Esophagus (tissue), 2 donors: ENCODE results near the gene AIG1. TPM values are rescaled to one million over a fixed set of nuclear protein-coding genes. Genes with fewer than 3 reads are reported as not detected.

ENCODE experiments used
- H3K27ac ChIP-seq, 2 donors: one replicate each; pipeline ENCODE4 v1.5.1; 2013; ENCODE audit warnings: low read depth in 2 of 2, mild to moderate bottlenecking in 2 of 2, inconsistent platforms in 1 of 2, low read length in 1 of 2, moderate library complexity in 1 of 2
- H3K27me3 ChIP-seq, 2 donors: one replicate each; pipeline ENCODE4 v1.6.1; 2013; ENCODE audit warnings: low read length in 2 of 2, control low read depth in 1 of 2, mild to moderate bottlenecking in 1 of 2; ENCODE audit not compliant: insufficient read depth in 2 of 2, control insufficient read depth in 1 of 2
- H3K36me3 ChIP-seq, 2 donors: one replicate each; pipeline ENCODE4 v1.6.1; 2013; ENCODE audit warnings: low read length in 1 of 2; ENCODE audit not compliant: control insufficient read depth in 2 of 2, insufficient read depth in 2 of 2
- H3K4me1 ChIP-seq, 2 donors: one replicate each; pipeline ENCODE4 v1.6.1; 2013; ENCODE audit warnings: low read length in 1 of 2; ENCODE audit not compliant: control insufficient read depth in 2 of 2, insufficient read depth in 2 of 2
- H3K4me3 ChIP-seq, 2 donors: one replicate each; pipeline ENCODE4 v1.5.1; 2013; ENCODE audit warnings: low read length in 2 of 2, mild to moderate bottlenecking in 2 of 2, low read depth in 1 of 2, moderate library complexity in 1 of 2
- H3K9me3 ChIP-seq, 2 donors: one replicate each; pipeline ENCODE4 v1.6.1; 2013; ENCODE audit warnings: mild to moderate bottlenecking in 2 of 2, low read depth in 1 of 2, low read length in 1 of 2, moderate library complexity in 1 of 2; ENCODE audit not compliant: control insufficient read depth in 2 of 2, insufficient read depth in 1 of 2
- WGBS, 2 donors: extraction: QIAGEN DNeasy Blood & Tissue Kit; methylation state at CpG; one replicate each; pipeline ENCODE4 v1.1.7; 2013; 5-methylcytosine and 5-hydroxymethylcytosine counted together
- polyA plus RNA-seq, 2 donors: library from polyadenylated mRNA; stranded (reverse); fragments of 200-250 nt; gene quantifications; one replicate each; pipeline ENCODE4 v1.2.3, GENCODE V29; 2013
- donor health status: healthy with polysubstance abuse.
- donor health status: Bipolar disorder and iron deficiency.

The AIG1 gene
- polyA plus RNA-seq, 2 donors = 28.5 to 44.6 TPM

DNA sequence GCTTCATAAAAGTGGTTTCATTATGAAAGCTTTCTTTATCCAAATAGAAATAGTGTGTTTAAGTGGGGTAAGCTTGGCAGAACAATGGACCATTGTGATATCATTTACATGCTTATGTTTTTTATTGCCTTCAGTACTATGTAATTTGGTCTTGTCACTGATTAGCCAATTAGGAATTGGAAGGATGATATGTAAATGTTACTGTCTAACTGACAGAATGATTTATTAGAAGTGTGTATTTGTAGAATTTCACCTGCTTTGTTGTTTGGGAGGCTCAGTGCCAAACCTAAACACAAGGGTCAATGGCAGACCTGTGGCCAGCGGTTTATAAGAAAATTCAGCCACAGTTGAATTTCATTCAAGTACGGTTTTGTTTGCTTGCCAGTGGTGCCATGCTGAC, 39.0 kb downstream of the AIG1 start:
- H3K4me1 ChIP-seq = no peaks in the 10 kb centered on the region
- no peak overlapping the region for H3K27ac ChIP-seq
- no peaks in the 10 kb centered on the region for H3K36me3 ChIP-seq
- 88 to 97% methylated on average over 2 of the region's 2 CpGs for WGBS, 2 donors
- H3K9me3 ChIP-seq = no peaks in the 10 kb centered on the region
- no peaks in the 10 kb centered on the region for H3K27me3 ChIP-seq
- H3K4me3 ChIP-seq = no peak overlapping the region

DNA sequence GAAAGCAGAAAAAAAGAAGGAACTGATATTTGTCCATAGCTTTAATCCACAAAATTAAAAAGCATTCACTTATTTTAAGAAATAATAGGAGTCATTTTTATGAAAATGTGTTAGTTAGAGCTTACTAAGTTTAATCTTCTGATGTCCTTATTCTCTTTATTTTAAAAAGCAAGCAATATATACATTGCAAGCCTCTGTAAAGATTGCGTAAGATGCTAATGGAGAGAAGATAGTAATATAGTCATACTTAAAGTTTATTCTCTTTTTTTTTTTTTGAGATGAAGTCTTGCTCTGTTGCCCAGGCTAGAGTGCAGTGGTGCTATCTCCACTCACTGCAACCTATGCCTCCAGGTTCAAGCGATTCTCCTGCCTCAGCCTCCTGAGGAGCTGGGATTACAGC, 39.7 kb downstream of the AIG1 start:
- H3K9me3 ChIP-seq = no peaks in the 10 kb centered on the region
- no peaks in the 10 kb centered on the region for H3K4me1 ChIP-seq
- no peak overlapping the region for H3K4me3 ChIP-seq
- no peaks in the 10 kb centered on the region for H3K27me3 ChIP-seq
- no peaks in the 10 kb centered on the region for H3K36me3 ChIP-seq
- H3K27ac ChIP-seq = no peak overlapping the region
- 95 to 99% methylated on average over 2 of the region's 2 CpGs for WGBS, 2 donors

DNA sequence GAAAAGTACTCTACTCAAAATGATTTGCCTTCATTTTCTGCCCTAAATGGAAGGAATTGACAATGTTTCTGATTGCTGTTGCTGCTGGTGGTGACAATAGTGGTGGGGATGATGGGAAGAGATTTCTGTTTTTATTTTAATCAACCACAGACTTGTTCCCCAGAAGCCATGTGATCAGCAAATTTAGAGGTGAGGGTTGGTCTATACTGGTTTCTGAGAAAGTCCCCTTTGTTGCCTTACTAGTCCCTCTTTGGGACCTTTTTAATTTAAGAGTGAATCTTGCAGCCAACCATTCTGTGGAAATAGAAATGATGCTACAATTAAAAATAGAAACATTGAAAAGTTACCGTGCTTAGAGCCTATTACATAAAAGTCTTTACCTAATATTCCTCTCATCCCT, 43.2 kb downstream of the AIG1 start:
- Histone ChIP-seq H3K4me1 (no peaks in the 10 kb centered on the region), H3K36me3 (no peaks in the 10 kb centered on the region), H3K27ac (no peak overlapping the region), H3K9me3 (no peaks in the 10 kb centered on the region), H3K27me3 (no peaks in the 10 kb centered on the region), H3K4me3 (no peak overlapping the region)
- whole genome bisulfite sequencing, 2 donors = 77 to 85% methylated on average over 1 of the region's 1 CpG

DNA sequence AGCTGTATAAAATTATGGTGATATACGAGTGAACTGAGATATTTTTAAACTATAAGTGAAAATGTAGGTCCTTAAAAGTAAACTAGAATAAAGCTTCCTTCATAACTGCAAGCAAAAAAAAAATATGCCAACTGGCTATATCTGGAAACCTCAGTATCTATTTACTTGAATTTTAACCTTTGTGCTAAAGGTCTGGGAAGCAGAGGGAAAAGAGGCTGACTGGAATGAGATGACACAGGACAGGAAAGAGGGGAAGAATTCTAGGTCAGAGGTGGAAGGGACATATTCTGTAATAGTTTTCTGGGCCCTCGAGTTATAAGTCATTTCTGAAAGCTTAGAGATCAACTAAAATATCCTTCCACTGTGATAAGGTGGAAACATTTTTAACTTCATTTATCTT, 46.8 kb downstream of the AIG1 start:
- WGBS, 2 donors = 67 to 74% methylated on average over 2 of the region's 2 CpGs
- H3K9me3 ChIP-seq = no peaks in the 10 kb centered on the region
- H3K4me1 ChIP-seq = no peaks in the 10 kb centered on the region
- no peak overlapping the region for H3K4me3 ChIP-seq
- no peaks in the 10 kb centered on the region for H3K27me3 ChIP-seq
- H3K36me3 ChIP-seq = no peaks in the 10 kb centered on the region
- no peak overlapping the region for H3K27ac ChIP-seq

DNA sequence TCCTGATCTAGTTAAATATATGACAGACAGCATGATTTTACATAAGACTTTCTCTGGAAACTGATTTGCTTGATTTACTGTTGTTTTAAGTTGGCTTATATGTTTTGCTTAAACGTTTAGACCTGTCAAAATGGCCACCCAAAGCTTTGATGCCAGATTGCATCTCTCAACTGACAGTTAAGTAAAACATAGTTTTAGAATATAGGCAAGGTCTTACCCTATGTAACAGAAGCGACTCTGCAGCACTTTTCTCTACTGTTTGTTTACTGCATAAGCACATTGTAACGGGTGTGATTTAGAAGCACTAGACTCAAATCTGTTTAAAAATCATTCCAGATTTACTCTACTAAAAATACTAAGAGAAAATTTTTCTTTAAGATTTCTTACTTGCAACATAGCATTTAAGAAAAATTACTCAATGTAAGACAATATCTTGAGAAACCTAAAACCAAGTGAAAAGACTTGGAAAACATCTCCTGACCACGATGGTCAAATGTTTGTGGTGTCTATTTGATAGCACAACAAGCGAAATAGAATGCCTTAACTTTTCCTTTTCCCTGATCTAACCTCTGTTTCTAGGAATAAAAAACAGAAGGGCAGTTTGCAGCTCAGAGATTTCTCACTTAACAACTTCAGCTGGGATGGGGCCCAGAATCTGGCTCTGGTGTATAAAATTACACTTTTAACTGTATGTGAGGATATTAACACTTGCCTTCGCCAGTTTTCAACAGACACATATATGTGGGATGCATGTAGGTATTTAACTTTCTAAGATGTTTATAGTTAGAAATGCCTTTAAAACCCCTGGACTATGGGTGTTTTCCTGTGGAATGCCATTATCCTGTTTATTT, 47.4 kb downstream of the AIG1 start:
- H3K27me3 ChIP-seq = no peaks in the 10 kb centered on the region
- H3K9me3 ChIP-seq = no peaks in the 10 kb centered on the region
- no peaks in the 10 kb centered on the region for H3K36me3 ChIP-seq
- no peaks in the 10 kb centered on the region for H3K4me1 ChIP-seq
- whole genome bisulfite sequencing, 2 donors = 74 to 75% methylated on average over 6 of the region's 6 CpGs
- H3K4me3 ChIP-seq = no peak overlapping the region
- no peak overlapping the region for H3K27ac ChIP-seq

DNA sequence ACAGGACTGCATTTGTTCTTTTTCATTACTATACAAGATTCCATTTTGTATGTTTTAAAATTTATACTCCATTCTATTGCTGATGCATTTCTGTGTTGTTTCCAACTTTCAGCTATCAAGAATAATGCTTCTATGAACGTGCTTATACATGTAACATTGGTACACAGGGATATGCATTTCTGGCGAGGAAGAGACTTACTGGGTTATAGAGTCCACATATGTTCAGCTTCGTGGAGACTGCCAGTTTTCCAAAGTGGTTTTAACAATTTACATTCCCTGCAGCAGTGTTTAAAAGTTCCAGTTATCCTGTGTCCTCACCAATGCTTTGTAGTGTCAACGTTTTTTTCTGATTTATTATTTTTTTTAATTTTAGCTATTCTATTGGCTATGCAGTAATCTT, 48.5 kb downstream of the AIG1 start:
- Histone ChIP-seq H3K27me3 (no peaks in the 10 kb centered on the region), H3K4me3 (no peak overlapping the region), H3K4me1 (no peaks in the 10 kb centered on the region), H3K36me3 (no peaks in the 10 kb centered on the region), H3K9me3 (no peaks in the 10 kb centered on the region), H3K27ac (no peak overlapping the region)
- WGBS, 2 donors = 55 to 72% methylated on average over 4 of the region's 4 CpGs

DNA sequence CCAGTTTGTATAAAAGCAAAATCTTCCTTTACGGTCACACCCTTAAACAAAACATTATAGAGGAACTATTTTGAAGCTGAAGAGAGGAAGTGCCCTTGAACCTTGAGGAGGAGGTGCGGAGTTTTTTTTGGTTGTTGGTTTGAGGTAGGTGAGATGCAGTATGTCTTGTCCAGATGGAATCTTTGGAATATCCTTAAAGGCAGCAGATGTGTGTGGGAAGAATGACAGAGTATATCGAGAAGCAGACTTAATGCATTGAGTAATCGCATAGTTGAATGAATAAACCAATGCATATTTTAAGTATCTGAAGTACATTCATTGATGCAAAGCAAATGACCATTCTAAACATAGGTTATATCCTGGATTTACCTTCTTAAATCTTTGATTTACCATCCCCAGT, 49.9 kb downstream of the AIG1 start:
- no peaks in the 10 kb centered on the region for H3K27me3 ChIP-seq
- no peaks in the 10 kb centered on the region for H3K9me3 ChIP-seq
- H3K4me1 ChIP-seq = no peaks in the 10 kb centered on the region
- 89 to 90% methylated on average over 4 of the region's 4 CpGs for WGBS, 2 donors
- no peaks in the 10 kb centered on the region for H3K36me3 ChIP-seq
- H3K27ac ChIP-seq = no peak overlapping the region
- no peak overlapping the region for H3K4me3 ChIP-seq

DNA sequence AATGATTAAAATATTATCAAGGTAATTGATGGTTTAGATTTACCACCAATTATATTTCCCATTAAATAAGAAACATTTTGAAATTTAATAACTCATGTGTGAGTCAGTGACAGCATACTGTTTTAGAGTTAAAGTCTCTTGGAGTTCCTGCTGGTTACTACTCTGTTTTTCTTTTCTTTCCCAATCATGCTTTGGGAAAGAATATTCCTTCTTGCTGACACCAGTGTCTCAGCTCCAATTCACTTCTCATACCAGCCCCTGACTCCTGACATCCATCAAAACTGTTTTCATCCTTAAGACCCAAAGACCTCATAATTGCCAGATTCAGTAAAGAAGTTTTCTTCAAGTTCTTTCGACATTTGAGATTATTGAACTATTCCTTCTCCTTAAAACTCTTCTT, 50.3 kb downstream of the AIG1 start:
- WGBS, 2 donors = 95 to 97% methylated on average over 1 of the region's 1 CpG
- Histone ChIP-seq H3K9me3 (no peaks in the 10 kb centered on the region), H3K36me3 (no peaks in the 10 kb centered on the region)

DNA sequence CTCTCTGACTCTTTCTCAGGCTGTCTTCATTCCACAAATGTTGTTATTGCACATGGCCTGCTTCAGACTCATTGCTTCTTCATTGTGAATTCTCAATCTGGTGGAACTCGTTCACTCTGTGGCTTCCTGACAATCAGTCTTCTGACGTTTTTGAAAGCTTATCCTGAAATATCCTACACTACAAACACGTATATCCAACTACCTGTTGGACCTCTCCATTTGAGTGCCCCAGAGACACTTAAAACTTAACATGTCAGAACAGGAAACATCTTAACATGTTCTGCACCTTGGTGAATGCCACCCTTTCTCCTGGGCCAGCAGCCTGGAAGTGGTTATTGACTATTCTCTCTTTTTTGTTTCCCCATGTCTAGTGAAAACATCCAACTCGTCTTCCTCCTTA, 50.8 kb downstream of the AIG1 start:
- Histone ChIP-seq H3K27ac (no peak overlapping the region), H3K36me3 (no peaks in the 10 kb centered on the region), H3K9me3 (no peaks in the 10 kb centered on the region), H3K4me3 (no peak overlapping the region), H3K27me3 (no peaks in the 10 kb centered on the region), H3K4me1 (no peaks in the 10 kb centered on the region)
- 56 to 72% methylated on average over 4 of the region's 4 CpGs for WGBS, 2 donors

More for the DNA sequence above, 50.3 kb downstream of the AIG1 start:
- H3K4me1 ChIP-seq = no peaks in the 10 kb centered on the region
- H3K27ac ChIP-seq = no peak overlapping the region
- no peaks in the 10 kb centered on the region for H3K27me3 ChIP-seq
- no peak overlapping the region for H3K4me3 ChIP-seq

DNA sequence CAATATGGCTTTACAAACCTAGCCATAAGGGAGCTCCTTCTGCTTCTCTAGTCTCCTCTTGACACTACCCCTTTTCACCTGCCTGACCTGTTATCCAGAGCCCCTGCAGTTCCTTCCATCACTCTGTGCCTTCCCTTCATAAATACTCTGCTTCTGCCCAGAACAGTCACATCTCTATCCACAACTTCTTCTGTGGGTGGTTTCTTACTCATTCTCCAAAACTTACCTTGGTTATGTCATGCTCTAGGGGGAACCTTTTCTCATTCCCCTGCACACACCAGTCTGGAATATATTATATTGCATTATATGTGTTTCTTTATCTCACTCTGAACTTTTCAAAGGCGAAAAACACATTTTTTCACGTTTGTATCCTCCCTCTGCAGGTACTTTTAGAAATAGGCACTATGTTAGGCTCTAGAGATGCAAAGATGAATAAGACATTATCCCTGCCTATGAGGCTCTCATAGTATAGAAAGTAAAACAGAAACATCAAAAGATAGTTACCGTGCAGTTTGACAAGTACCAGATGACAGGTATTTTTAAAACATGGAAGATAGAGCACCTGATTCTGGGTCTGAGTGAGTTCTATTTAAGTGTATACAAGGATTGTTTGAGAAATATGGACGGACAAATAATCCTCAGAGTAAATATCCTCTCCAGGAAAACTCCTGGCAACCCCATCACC, 51.5 kb downstream of the AIG1 start:
- 86 to 88% methylated on average over 4 of the region's 4 CpGs for WGBS, 2 donors
- H3K4me1 ChIP-seq = no peaks in the 10 kb centered on the region
- H3K27ac ChIP-seq = no peak overlapping the region
- H3K27me3 ChIP-seq = no peaks in the 10 kb centered on the region
- H3K9me3 ChIP-seq = no peaks in the 10 kb centered on the region
- no peaks in the 10 kb centered on the region for H3K36me3 ChIP-seq
- no peak overlapping the region for H3K4me3 ChIP-seq
